Mesenchymal stem cell (in vitro differentiated cells and primary cell): ENCODE data around the gene PCDHGA1.

ENCODE experiments used
- DNase-seq: peaks from one replicate; pipeline ENCODE4 v3.0.0-alpha.2; 2013
- H2AFZ ChIP-seq: one replicate; pipeline ENCODE4 v1.6.1; 2013; ENCODE audit warnings: low read depth, mild to moderate bottlenecking, control low read depth, inconsistent platforms, low read length, moderate library complexity
- H2AK5ac ChIP-seq: 2 replicates; pipeline ENCODE4 v1.6.1; 2013; ENCODE audit warnings: low read length, moderate library complexity, mild to moderate bottlenecking, inconsistent platforms; ENCODE audit not compliant: severe bottlenecking
- H2BK120ac ChIP-seq: one replicate; pipeline ENCODE4 v1.6.1; 2013; ENCODE audit warnings: low read depth, mild to moderate bottlenecking, inconsistent platforms, low read length, moderate library complexity
- H2BK12ac ChIP-seq, 2 experiments: one replicate each; pipeline ENCODE4 v1.6.1; 2013; ENCODE audit warnings: inconsistent platforms in 2 of 2, low read length in 2 of 2, mild to moderate bottlenecking in 2 of 2, moderate library complexity in 2 of 2, control low read depth in 1 of 2
- H2BK15ac ChIP-seq: one replicate; pipeline ENCODE4 v1.6.1; 2013; ENCODE audit warnings: mild to moderate bottlenecking, low read depth, inconsistent platforms; ENCODE audit not compliant: poor library complexity, severe bottlenecking
- H2BK5ac ChIP-seq: 2 replicates; pipeline ENCODE4 v1.6.1; 2013; ENCODE audit warnings: low read depth, mild to moderate bottlenecking, low read length, control low read depth, inconsistent platforms; ENCODE audit not compliant: poor library complexity, severe bottlenecking
- H3K14ac ChIP-seq, 2 experiments: one replicate each; pipeline ENCODE4 v1.6.1; 2013; ENCODE audit warnings: inconsistent platforms in 2 of 2, low read length in 2 of 2, control low read depth in 1 of 2, mild to moderate bottlenecking in 1 of 2, moderate library complexity in 1 of 2
- H3K18ac ChIP-seq, 2 experiments: one replicate each; pipeline ENCODE4 v1.6.1; 2013; ENCODE audit warnings: inconsistent platforms in 2 of 2, low read length in 2 of 2, control low read depth in 1 of 2, low read depth in 1 of 2, mild to moderate bottlenecking in 1 of 2
- H3K23ac ChIP-seq, 2 experiments: one replicate each; pipeline ENCODE4 v1.6.1; 2013; ENCODE audit warnings: inconsistent platforms in 2 of 2, low read length in 2 of 2, mild to moderate bottlenecking in 2 of 2, moderate library complexity in 2 of 2, control low read depth in 1 of 2
- H3K27ac ChIP-seq: 2 replicates; pipeline ENCODE4 v1.5.1; 2013; ENCODE audit warnings: mild to moderate bottlenecking, moderate library complexity, low read length, control low read depth, inconsistent platforms; ENCODE audit not compliant: poor library complexity, severe bottlenecking
- H3K27me3 ChIP-seq, 2 experiments: 2 replicates each; pipeline versions ENCODE4 v1.6.1 to v1.7.0; 2013; ENCODE audit warnings: low read length in 2 of 2, mild to moderate bottlenecking in 2 of 2, moderate library complexity in 2 of 2, control low read depth in 1 of 2, inconsistent platforms in 1 of 2; ENCODE audit not compliant: control insufficient read depth in 1 of 2, insufficient read depth in 1 of 2
- H3K36me3 ChIP-seq, 2 experiments: 2 replicates each; pipeline versions ENCODE4 v1.6.1 to v1.7.0; 2013; ENCODE audit warnings: low read length in 2 of 2, control low read depth in 1 of 2, inconsistent platforms in 1 of 2, low read depth in 1 of 2, mild to moderate bottlenecking in 1 of 2; ENCODE audit not compliant: insufficient read depth in 2 of 2, control insufficient read depth in 1 of 2
- H3K4ac ChIP-seq, 2 experiments: one replicate each; pipeline ENCODE4 v1.6.1; 2013; ENCODE audit warnings: inconsistent platforms in 2 of 2, low read length in 2 of 2, mild to moderate bottlenecking in 2 of 2, moderate library complexity in 2 of 2, control low read depth in 1 of 2, low read depth in 1 of 2
- H3K4me1 ChIP-seq: 2 replicates; pipeline ENCODE4 v1.6.1; 2013; ENCODE audit warnings: low read depth, low read length, control low read depth; ENCODE audit not compliant: control insufficient read depth, insufficient read depth
- H3K4me2 ChIP-seq: 2 replicates; pipeline ENCODE4 v1.6.1; 2013; ENCODE audit warnings: low read length, mild to moderate bottlenecking, inconsistent platforms; ENCODE audit not compliant: poor library complexity, severe bottlenecking
- H3K4me3 ChIP-seq, 2 experiments: 2 replicates each; pipeline versions ENCODE4 v1.5.1 to v1.7.0; 2013; ENCODE audit warnings: low read length in 2 of 2, mild to moderate bottlenecking in 2 of 2, control low read depth in 1 of 2, low read depth in 1 of 2; ENCODE audit not compliant: insufficient read depth in 1 of 2
- H3K79me1 ChIP-seq: replicated peaks from 2 replicates; pipeline ENCODE4 v1.6.1; 2013; ENCODE audit warnings: mild to moderate bottlenecking, control low read depth, low read length, inconsistent platforms; ENCODE audit not compliant: poor library complexity, severe bottlenecking
- H3K9ac ChIP-seq: 2 replicates; pipeline ENCODE4 v1.7.0; 2013; ENCODE audit warnings: mild to moderate bottlenecking, low read length, moderate library complexity
- H3K9me3 ChIP-seq: 2 replicates; pipeline ENCODE4 v1.7.0; 2013; ENCODE audit warnings: mild to moderate bottlenecking, low read length; ENCODE audit not compliant: control insufficient read depth
- H4K8ac ChIP-seq: one replicate; pipeline ENCODE4 v1.6.1; 2013; ENCODE audit warnings: inconsistent platforms, mild to moderate bottlenecking, low read length, moderate library complexity
- H4K91ac ChIP-seq: one replicate; pipeline ENCODE4 v1.6.1; 2013; ENCODE audit warnings: mild to moderate bottlenecking, low read length, inconsistent platforms
- WGBS: methylation state at CpG from one replicate; pipeline ENCODE4 v1.1.7; 2013; ENCODE audit warnings: mixed read lengths; 5-methylcytosine and 5-hydroxymethylcytosine counted together

Gene PCDHGA1

DNA sequence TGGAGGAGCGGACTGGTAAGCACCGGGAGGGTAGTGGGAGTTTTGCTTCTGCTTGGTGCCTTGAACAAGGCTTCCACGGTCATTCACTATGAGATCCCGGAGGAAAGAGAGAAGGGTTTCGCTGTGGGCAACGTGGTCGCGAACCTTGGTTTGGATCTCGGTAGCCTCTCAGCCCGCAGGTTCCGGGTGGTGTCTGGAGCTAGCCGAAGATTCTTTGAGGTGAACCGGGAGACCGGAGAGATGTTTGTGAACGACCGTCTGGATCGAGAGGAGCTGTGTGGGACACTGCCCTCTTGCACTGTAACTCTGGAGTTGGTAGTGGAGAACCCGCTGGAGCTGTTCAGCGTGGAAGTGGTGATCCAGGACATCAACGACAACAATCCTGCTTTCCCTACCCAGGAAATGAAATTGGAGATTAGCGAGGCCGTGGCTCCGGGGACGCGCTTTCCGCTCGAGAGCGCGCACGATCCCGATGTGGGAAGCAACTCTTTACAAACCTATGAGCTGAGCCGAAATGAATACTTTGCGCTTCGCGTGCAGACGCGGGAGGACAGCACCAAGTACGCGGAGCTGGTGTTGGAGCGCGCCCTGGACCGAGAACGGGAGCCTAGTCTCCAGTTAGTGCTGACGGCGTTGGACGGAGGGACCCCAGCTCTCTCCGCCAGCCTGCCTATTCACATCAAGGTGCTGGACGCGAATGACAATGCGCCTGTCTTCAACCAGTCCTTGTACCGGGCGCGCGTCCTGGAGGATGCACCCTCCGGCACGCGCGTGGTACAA, 146.0 kb downstream of the PCDHGA1 start:
- Histone ChIP-seq H3K23ac (no peak overlapping the region), H3K4me1 (peaks cover 21% of the 10 kb centered on the region), H4K8ac (peak overlapping the region; percentile 28), H3K79me1 (peaks cover 24% of the 10 kb centered on the region), H3K4me3 (peak overlapping the region; percentile 55 to 88), H2AFZ (peak overlapping the region; percentile 34), H2BK5ac (no peak overlapping the region), H2BK120ac (no peak overlapping the region), H3K4me2 (peak overlapping the region; percentile 66), H2AK5ac (no peak overlapping the region), H3K14ac (peak overlapping the region in 1 of 2 experiments; percentile 37), H3K4ac (peak overlapping the region in 1 of 2 experiments; percentile 59), H3K36me3 (peaks cover 21 to 29% of the 10 kb centered on the region in 2 experiments), H4K91ac (peak overlapping the region; percentile 3), H2BK15ac (peak overlapping the region; percentile 44), H3K27me3 (no peaks in the 10 kb centered on the region), H2BK12ac (no peak overlapping the region), H3K18ac (peak overlapping the region; percentile 1 to 7), H3K9me3 (no peaks in the 10 kb centered on the region), H3K9ac (peak overlapping the region; percentile 93), H3K27ac (peak overlapping the region; percentile 87)
- 15% methylated on average over 55 of the region's 58 CpGs for WGBS
- peak; percentile 82 for DNase-seq

DNA sequence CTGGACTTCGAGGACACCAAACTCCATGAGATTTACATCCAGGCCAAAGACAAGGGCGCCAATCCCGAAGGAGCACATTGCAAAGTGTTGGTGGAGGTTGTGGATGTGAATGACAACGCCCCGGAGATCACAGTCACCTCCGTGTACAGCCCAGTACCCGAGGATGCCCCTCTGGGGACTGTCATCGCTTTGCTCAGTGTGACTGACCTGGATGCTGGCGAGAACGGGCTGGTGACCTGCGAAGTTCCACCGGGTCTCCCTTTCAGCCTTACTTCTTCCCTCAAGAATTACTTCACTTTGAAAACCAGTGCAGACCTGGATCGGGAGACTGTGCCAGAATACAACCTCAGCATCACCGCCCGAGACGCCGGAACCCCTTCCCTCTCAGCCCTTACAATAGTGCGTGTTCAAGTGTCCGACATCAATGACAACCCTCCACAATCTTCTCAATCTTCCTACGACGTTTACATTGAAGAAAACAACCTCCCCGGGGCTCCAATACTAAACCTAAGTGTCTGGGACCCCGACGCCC, 146.8 kb downstream of the PCDHGA1 start:
- DNase-seq: no peak
- no peak overlapping the region for H3K4ac ChIP-seq
- H3K9ac ChIP-seq: peak overlapping the region; percentile 93
- no peak overlapping the region for H2BK120ac ChIP-seq
- H4K8ac ChIP-seq: no peak overlapping the region
- no peak overlapping the region for H2BK12ac ChIP-seq
- H3K4me2 ChIP-seq: no peak overlapping the region
- peaks cover 26% of the 10 kb centered on the region for H3K79me1 ChIP-seq
- H3K27ac ChIP-seq: no peak overlapping the region
- peaks cover 21 to 29% of the 10 kb centered on the region in 2 experiments for H3K36me3 ChIP-seq
- no peak overlapping the region for H2BK15ac ChIP-seq
- no peak overlapping the region for H2AK5ac ChIP-seq
- no peak overlapping the region for H2BK5ac ChIP-seq
- H3K4me1 ChIP-seq: peaks cover 21% of the 10 kb centered on the region
- no peak overlapping the region for H3K18ac ChIP-seq
- H2AFZ ChIP-seq: no peak overlapping the region
- H3K9me3 ChIP-seq: no peaks in the 10 kb centered on the region
- no peak overlapping the region for H3K14ac ChIP-seq
- H3K23ac ChIP-seq: no peak overlapping the region
- peak overlapping the region in 1 of 2 experiments; percentile 88 for H3K4me3 ChIP-seq
- H3K27me3 ChIP-seq: no peaks in the 10 kb centered on the region
- WGBS: 95% methylated on average over 24 of the region's 24 CpGs
- H4K91ac ChIP-seq: no peak overlapping the region

DNA sequence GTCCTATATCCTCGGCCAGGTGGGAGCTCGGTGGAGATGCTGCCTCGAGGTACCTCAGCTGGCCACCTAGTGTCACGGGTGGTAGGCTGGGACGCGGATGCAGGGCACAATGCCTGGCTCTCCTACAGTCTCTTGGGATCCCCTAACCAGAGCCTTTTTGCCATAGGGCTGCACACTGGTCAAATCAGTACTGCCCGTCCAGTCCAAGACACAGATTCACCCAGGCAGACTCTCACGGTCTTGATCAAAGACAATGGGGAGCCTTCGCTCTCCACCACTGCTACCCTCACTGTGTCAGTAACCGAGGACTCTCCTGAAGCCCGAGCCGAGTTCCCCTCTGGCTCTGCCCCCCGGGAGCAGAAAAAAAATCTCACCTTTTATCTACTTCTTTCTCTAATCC, 147.5 kb downstream of the PCDHGA1 start:
- Histone ChIP-seq H3K27ac (no peak overlapping the region), H2BK12ac (no peak overlapping the region), H3K9ac (peak overlapping the region; percentile 93), H4K91ac (no peak overlapping the region), H3K4me1 (peaks cover 21% of the 10 kb centered on the region), H2BK120ac (no peak overlapping the region), H3K27me3 (no peaks in the 10 kb centered on the region), H2BK15ac (no peak overlapping the region), H3K36me3 (peaks cover 21 to 29% of the 10 kb centered on the region in 2 experiments), H3K79me1 (peaks cover 26% of the 10 kb centered on the region), H4K8ac (no peak overlapping the region), H3K9me3 (no peaks in the 10 kb centered on the region), H3K4me2 (no peak overlapping the region), H3K18ac (no peak overlapping the region), H2BK5ac (no peak overlapping the region), H3K4me3 (peak overlapping the region in 1 of 2 experiments; percentile 88), H3K14ac (no peak overlapping the region), H2AK5ac (no peak overlapping the region), H2AFZ (no peak overlapping the region), H3K4ac (no peak overlapping the region), H3K23ac (no peak overlapping the region)
- DNase-seq: no peak
- over 99% methylated on average over 10 of the region's 13 CpGs for WGBS

DNA sequence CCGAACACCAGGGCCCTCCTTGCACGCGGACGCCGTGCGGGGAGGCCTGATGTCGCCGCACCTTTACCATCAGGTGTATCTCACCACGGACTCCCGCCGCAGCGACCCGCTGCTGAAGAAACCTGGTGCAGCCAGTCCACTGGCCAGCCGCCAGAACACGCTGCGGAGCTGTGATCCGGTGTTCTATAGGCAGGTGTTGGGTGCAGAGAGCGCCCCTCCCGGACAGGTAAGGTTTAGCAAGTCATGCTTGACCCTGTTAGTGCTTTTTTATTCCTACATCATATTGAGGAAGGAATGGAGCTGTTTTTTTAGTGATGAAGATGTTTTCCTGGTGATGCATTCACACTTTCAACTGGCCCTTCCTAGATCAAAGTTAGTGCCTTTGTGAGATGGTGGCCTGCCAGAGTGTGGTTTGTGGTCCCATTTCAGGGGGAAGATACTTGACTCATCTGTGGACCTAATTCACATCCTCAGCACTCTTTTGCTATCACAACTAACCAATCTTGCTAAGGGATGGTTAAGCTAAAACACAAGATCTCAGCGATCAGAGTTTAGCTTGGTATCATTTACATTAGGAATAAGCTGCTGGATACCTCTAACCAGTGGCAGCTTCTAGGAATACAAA, 148.1 kb downstream of the PCDHGA1 start:
- DNase-seq: no peak
- Histone ChIP-seq H3K14ac (no peak overlapping the region), H2BK15ac (no peak overlapping the region), H3K4ac (no peak overlapping the region), H3K27ac (no peak overlapping the region), H3K36me3 (peaks cover 21 to 32% of the 10 kb centered on the region in 2 experiments), H2BK5ac (no peak overlapping the region), H3K9ac (peak overlapping the region; percentile 93), H4K8ac (no peak overlapping the region), H3K27me3 (no peaks in the 10 kb centered on the region), H3K79me1 (peaks cover 27% of the 10 kb centered on the region), H3K18ac (no peak overlapping the region), H3K4me1 (peaks cover 21% of the 10 kb centered on the region), H3K4me3 (peak overlapping the region in 1 of 2 experiments; percentile 88), H2BK120ac (no peak overlapping the region), H4K91ac (no peak overlapping the region), H3K4me2 (no peak overlapping the region), H2AK5ac (no peak overlapping the region), H2AFZ (no peak overlapping the region), H2BK12ac (no peak overlapping the region), H3K9me3 (no peaks in the 10 kb centered on the region), H3K23ac (no peak overlapping the region)
- 67% methylated on average over 18 of the region's 20 CpGs for WGBS
